Heart left ventricle (tissue), 13 donors: ENCODE results near the gene TEKT1.

Experiments
- POLR2A ChIP-seq, 2 donors: fragments of 450-650 bp; IDR thresholded peaks; one replicate each; pipeline ENCODE4 v1.6.1; 2017; ENCODE audit warnings: antibody characterized with exemption in 2 of 2, mild to moderate bottlenecking in 2 of 2, moderate library complexity in 2 of 2
- TF ChIP-seq, protein P1 (sequence below), 12 donors: fragments of 200-600 bp; sonication (generic) in 4 of 12; IDR thresholded peaks; one replicate each; pipeline versions ENCODE4 v1.5.0 to v1.8.0; 2018 to 2022; ENCODE audit warnings: antibody characterized with exemption in 12 of 12, mild to moderate bottlenecking in 5 of 12
- donor health status: ischemic (EF 13 %, LVEDD 7.1; RV severe dilation, severe dysfunction).
- donor health status: DM: no; HTN: yes; CAD: no.
- donor health status: DM: no; HTN: no; CAD: no.
- donor health status: ischemic (EF 25% LVEDD 6.9; RV normal size, moderate dysfunction).
- donor health status: ischemic (EF 25% LVEDD 5.7; RV mildly dilated, moderate dysfunction).
- donor health status: ischemic (EF 35%, LVEDD 5.7; RV mildly dilated, moderate dysfunction).
- donor health status: nonischemic (EF 11% LVEDD 7.7; RV severe dilation, severe dysfunction).
- donor health status: DM: yes; HTN: yes; CAD: no.
- donor health status: PGD.
- donor health status: ischemic (EF 29% LVEDD 5.4; RV normal size, mild dysfunction).
- donor health status: nonischemic (EF 23%, LVEDD 6.1; RV moderate dilation, normal function).

DNA sequence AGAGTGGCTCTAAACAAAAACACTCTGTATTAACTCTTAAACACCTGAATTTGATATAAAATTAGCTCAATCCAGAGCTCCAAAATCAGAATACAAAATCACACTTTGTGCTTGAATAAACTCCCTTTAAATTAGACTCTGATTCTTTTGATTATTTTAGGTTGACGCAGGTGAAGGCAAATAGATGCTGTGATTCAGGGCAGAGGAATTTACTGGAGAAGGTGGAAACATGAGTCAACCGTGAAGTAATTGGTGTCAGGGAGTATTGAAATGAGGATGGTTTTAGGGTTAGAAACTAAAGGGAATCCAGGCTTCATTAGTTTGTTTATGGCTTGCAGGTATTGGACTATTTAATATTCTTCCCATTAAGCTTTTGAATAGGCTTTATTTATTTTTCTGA is 37.1 kb upstream of the TEKT1 start:
- TF ChIP-seq, protein P1, sequence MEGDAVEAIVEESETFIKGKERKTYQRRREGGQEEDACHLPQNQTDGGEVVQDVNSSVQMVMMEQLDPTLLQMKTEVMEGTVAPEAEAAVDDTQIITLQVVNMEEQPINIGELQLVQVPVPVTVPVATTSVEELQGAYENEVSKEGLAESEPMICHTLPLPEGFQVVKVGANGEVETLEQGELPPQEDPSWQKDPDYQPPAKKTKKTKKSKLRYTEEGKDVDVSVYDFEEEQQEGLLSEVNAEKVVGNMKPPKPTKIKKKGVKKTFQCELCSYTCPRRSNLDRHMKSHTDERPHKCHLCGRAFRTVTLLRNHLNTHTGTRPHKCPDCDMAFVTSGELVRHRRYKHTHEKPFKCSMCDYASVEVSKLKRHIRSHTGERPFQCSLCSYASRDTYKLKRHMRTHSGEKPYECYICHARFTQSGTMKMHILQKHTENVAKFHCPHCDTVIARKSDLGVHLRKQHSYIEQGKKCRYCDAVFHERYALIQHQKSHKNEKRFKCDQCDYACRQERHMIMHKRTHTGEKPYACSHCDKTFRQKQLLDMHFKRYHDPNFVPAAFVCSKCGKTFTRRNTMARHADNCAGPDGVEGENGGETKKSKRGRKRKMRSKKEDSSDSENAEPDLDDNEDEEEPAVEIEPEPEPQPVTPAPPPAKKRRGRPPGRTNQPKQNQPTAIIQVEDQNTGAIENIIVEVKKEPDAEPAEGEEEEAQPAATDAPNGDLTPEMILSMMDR (IDR thresholded peaks at IDR 0.05) = no peak
- no peak for TF ChIP-seq POLR2A (IDR thresholded peaks at IDR 0.05)
